Loucy (cell line): ENCODE measurements around the gene PDZD8.

Experiments
- CTCF ChIP-seq: fragments of 200-600 bp; sonication (generic); conservative IDR thresholded peaks from 2 replicates; pipeline ENCODE4 v1.5.1; 2014; ENCODE audit warnings: mild to moderate bottlenecking, antibody characterized with exemption, low read length
- EZH2phosphoT487 ChIP-seq: fragments of 200-600 bp; IDR thresholded peaks from 2 replicates; pipeline ENCODE4 v1.6.1; 2018; ENCODE audit warnings: antibody characterized with exemption, mild to moderate bottlenecking, moderate library complexity, borderline replicate concordance

GRCh38 chr10:117409549-117410305, 34.5 kb upstream of the PDZD8 start:
- TF ChIP-seq CTCF (no peak), EZH2phosphoT487 (no peak)
